ENCODE data around the gene SLC25A17.
A peak's percentile ranks its signal among the peaks of the same experiment; 100 is the strongest.
"Not testable (repeated sequence)": the region's sequence is repeated elsewhere in the genome, so short reads cannot be mapped to it uniquely, and the experiment has no call there.

SLC25A17 gene

DNA sequence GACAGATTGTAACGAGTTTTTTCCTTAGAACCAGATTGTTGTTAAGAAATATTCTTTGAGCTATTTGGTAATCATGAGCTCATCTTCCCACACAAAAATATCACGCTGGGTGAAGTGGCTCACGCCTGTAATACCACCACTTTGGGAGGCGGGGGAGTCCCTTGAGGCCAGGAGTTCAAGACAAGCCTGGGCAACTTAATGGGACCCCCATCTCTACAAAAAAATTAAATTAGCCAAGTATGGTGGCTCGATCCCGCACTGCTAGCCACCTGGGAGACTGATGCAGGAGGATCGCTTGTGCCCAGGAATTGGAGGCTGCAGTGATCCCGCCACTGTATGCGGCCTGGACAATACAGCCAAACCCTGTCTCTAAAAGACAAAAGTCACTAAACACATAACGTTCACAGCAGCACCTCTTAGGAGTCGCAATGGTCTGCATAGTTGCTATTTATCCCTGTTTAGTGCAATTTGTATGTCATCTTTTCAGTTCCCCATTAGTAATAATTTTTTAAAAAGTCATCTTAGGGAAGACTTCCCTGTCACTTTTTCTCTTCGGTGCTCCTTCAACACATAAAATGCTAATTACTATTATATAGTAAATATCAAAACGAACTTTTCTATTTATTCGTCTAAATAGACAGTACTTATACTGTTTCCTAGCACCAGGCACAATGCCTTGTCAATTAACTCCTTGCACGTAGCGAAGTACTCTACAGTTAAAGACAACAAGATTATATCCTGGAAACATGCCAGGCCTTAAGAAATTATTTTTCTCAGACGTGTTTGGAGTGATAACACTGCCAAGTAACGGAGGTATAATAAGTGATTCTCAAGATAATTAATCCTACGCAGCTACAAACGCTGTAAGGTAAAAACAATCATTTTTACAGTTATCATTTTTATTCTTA, 36.2 kb upstream of the SLC25A17 start:
- Histone ChIP-seq H3K9ac (ENCODE audit: low read length) (peak overlapping the region; percentile 96), H2AFZ (ENCODE audit: low read depth, low read length) (no peak overlapping the region), H4K20me1 (ENCODE audit: insufficient read depth, low read length) (peaks cover 14% of the 10 kb centered on the region; the same call in 1 of the 2 replicates), H3K9me3 (ENCODE audit: insufficient read depth, low read length) (no peaks in the 10 kb centered on the region), H3K4me2 (ENCODE audit: low read length) (peak overlapping the region; percentile 94), H3K36me3 (replicated peaks; ENCODE audit: low read depth, low read length) (peaks cover 11% of the 10 kb centered on the region), H3K4me1 (ENCODE audit: low read length) (peaks cover 32% of the 10 kb centered on the region), H3K27me3 (ENCODE audit: low read depth, low read length) (no peaks in the 10 kb centered on the region), H3K27ac (ENCODE audit: low read length) (peak overlapping the region; percentile 92; the same call in 1 of the 2 replicates), H3K4me3 (ENCODE audit: low read length) (peak overlapping the region; percentile 90), H3K79me2 (ENCODE audit: low read length) (peaks cover 95% of the 10 kb centered on the region)
- TF ChIP-seq, protein P1, sequence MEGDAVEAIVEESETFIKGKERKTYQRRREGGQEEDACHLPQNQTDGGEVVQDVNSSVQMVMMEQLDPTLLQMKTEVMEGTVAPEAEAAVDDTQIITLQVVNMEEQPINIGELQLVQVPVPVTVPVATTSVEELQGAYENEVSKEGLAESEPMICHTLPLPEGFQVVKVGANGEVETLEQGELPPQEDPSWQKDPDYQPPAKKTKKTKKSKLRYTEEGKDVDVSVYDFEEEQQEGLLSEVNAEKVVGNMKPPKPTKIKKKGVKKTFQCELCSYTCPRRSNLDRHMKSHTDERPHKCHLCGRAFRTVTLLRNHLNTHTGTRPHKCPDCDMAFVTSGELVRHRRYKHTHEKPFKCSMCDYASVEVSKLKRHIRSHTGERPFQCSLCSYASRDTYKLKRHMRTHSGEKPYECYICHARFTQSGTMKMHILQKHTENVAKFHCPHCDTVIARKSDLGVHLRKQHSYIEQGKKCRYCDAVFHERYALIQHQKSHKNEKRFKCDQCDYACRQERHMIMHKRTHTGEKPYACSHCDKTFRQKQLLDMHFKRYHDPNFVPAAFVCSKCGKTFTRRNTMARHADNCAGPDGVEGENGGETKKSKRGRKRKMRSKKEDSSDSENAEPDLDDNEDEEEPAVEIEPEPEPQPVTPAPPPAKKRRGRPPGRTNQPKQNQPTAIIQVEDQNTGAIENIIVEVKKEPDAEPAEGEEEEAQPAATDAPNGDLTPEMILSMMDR (IDR thresholded peaks at IDR 0.05; ENCODE audit: low read depth, low read length) = no peak
- no peak for TF ChIP-seq EZH2phosphoT487 (IDR thresholded peaks at IDR 0.05; ENCODE audit: low read depth)

DNA sequence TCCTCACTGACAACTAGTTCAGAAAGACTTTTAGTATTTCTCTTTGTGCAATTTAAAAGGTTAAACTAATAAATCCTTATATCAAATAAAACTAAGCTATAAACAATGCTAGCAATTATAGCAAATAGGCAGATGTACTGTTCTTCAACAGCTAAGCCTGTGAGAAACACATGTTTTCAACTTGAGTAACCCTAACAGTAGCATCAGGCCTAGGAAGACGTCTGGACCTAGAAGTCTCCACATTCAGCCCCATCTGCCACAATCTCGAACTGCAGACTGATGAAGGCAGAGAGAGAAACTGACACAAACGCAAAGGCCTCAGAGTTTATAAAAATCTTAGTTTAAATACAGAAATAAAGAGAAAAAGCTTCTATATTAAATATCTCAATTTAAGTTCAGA, 34.8 kb upstream of the SLC25A17 start:
- Histone ChIP-seq H3K27me3 (ENCODE audit: low read depth, low read length) (no peaks in the 10 kb centered on the region), H3K79me2 (ENCODE audit: low read length) (peaks cover 89% of the 10 kb centered on the region), H3K4me2 (ENCODE audit: low read length) (peak overlapping the region; percentile 94), H3K9me3 (ENCODE audit: insufficient read depth, low read length) (no peaks in the 10 kb centered on the region), H3K4me3 (ENCODE audit: low read length) (0 out of 2 replicates have a peak overlapping the region, but pooled peaks have one; percentile 8), H3K4me1 (ENCODE audit: low read length) (peaks cover 32% of the 10 kb centered on the region), H4K20me1 (ENCODE audit: insufficient read depth, low read length) (peaks cover 14% of the 10 kb centered on the region; the same call in 1 of the 2 replicates), H3K27ac (ENCODE audit: low read length) (no peak overlapping the region), H3K9ac (ENCODE audit: low read length) (no peak overlapping the region), H2AFZ (ENCODE audit: low read depth, low read length) (no peak overlapping the region), H3K36me3 (replicated peaks; ENCODE audit: low read depth, low read length) (peaks cover 16% of the 10 kb centered on the region)
- TF ChIP-seq, protein P1 (IDR thresholded peaks at IDR 0.05; ENCODE audit: low read depth, low read length) = no peak
- TF ChIP-seq EZH2phosphoT487 (IDR thresholded peaks at IDR 0.05; ENCODE audit: low read depth) = no peak

GRCh38 chr22:40853333-40853732, 34.2 kb upstream of the SLC25A17 start:
- peaks cover 14% of the 10 kb centered on the region; the same call in 1 of the 2 replicates for H4K20me1 ChIP-seq (ENCODE audit: insufficient read depth, low read length)
- no peak overlapping the region for H3K4me3 ChIP-seq (ENCODE audit: low read length)
- TF ChIP-seq, protein P1 (IDR thresholded peaks at IDR 0.05; ENCODE audit: low read depth, low read length) = no peak
- TF ChIP-seq EZH2phosphoT487 (IDR thresholded peaks at IDR 0.05; ENCODE audit: low read depth) = no peak
- no peak overlapping the region for H2AFZ ChIP-seq (ENCODE audit: low read depth, low read length)
- no peak overlapping the region for H3K4me2 ChIP-seq (ENCODE audit: low read length)
- H3K36me3 ChIP-seq (replicated peaks; ENCODE audit: low read depth, low read length) = peaks cover 16% of the 10 kb centered on the region
- no peaks in the 10 kb centered on the region for H3K9me3 ChIP-seq (ENCODE audit: insufficient read depth, low read length)
- H3K9ac ChIP-seq (ENCODE audit: low read length) = no peak overlapping the region
- no peak overlapping the region for H3K27ac ChIP-seq (ENCODE audit: low read length)
- no peaks in the 10 kb centered on the region for H3K27me3 ChIP-seq (ENCODE audit: low read depth, low read length)
- H3K4me1 ChIP-seq (ENCODE audit: low read length) = peaks cover 29% of the 10 kb centered on the region
- peaks cover 86% of the 10 kb centered on the region for H3K79me2 ChIP-seq (ENCODE audit: low read length)

DNA sequence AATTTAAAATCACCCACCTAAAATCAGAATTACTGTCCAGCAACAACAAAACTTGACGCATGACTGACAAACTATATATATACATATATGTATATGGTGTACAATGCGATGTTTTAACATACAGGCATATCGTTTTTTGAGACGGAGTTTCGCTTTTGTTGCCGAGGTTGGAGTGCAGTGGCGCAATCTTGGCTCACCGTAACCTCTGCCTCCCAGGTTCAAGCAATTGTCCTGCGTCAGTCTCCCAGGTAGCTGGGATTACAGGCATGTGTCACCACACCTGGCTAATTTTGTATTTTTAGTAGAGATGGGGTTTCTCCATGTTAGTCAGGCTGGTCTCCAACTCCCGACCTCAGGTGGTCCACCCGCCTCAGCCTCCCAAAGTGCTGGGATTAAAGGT, 26.7 kb upstream of the SLC25A17 start:
- not testable (repeated sequence) for H3K9me3 ChIP-seq (ENCODE audit: insufficient read depth, low read length); H3K9ac ChIP-seq (ENCODE audit: low read length); H3K27ac ChIP-seq (ENCODE audit: low read length); H3K27me3 ChIP-seq (ENCODE audit: low read depth, low read length); H4K20me1 ChIP-seq (ENCODE audit: insufficient read depth, low read length); H3K4me1 ChIP-seq (ENCODE audit: low read length); H3K4me3 ChIP-seq (ENCODE audit: low read length); H2AFZ ChIP-seq (ENCODE audit: low read depth, low read length); H3K4me2 ChIP-seq (ENCODE audit: low read length)
- Histone ChIP-seq H3K36me3 (replicated peaks; ENCODE audit: low read depth, low read length) (peaks cover 50% of the 10 kb centered on the region), H3K79me2 (ENCODE audit: low read length) (peaks cover 53% of the 10 kb centered on the region)
